Neural progenitor cell (in vitro differentiated cells): ENCODE results near the gene HIVEP1.

Experiments
- EZH2 ChIP-seq: fragments of 200-600 bp; sonication (generic); IDR thresholded peaks from 2 replicates; pipeline ENCODE4 v1.6.1; 2017; ENCODE audit warnings: antibody characterized with exemption, mild to moderate bottlenecking, moderate library complexity
- EZH2phosphoT487 ChIP-seq: fragments of 200-600 bp; sonication (generic); IDR thresholded peaks from 2 replicates; pipeline ENCODE4 v1.6.1; 2017; ENCODE audit warnings: antibody characterized with exemption
- TF ChIP-seq, protein P1 (sequence below): fragments of 200-600 bp; sonication (generic); IDR thresholded peaks from 2 replicates; pipeline ENCODE4 v1.5.1; 2017; ENCODE audit warnings: antibody characterized with exemption, mild to moderate bottlenecking

DNA sequence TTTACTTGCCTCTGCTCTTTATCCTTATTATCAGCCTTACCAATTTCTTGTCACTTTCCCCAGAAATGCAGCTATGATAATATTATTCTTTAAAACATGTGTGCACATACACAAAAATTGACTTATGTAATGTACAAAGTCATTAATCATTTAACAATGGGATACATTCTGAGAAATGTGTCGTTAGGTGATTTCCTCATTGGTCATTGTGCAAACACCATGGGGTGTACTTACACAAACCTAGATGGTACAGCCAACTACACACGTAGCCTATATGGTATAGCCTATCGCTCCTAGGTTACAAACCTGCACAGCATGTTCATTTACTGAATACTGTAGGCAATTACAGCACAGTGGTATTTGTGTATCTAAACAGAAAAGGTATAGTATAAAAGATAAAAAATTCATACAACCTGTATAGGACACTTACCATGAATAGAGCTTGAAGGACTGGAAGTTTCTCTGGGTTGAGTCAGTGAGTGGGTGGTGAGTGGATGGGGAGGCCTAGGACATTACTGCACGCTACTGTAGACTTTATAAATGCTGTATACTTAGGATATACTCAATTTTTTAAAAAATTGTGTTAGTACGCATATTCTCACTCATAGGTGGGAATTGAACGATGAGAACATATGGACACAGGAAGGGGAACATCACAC lies 56.9 kb downstream of the HIVEP1 start:
- TF ChIP-seq, protein P1, sequence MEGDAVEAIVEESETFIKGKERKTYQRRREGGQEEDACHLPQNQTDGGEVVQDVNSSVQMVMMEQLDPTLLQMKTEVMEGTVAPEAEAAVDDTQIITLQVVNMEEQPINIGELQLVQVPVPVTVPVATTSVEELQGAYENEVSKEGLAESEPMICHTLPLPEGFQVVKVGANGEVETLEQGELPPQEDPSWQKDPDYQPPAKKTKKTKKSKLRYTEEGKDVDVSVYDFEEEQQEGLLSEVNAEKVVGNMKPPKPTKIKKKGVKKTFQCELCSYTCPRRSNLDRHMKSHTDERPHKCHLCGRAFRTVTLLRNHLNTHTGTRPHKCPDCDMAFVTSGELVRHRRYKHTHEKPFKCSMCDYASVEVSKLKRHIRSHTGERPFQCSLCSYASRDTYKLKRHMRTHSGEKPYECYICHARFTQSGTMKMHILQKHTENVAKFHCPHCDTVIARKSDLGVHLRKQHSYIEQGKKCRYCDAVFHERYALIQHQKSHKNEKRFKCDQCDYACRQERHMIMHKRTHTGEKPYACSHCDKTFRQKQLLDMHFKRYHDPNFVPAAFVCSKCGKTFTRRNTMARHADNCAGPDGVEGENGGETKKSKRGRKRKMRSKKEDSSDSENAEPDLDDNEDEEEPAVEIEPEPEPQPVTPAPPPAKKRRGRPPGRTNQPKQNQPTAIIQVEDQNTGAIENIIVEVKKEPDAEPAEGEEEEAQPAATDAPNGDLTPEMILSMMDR, result no peak
- no peak for TF ChIP-seq EZH2
- no peak for TF ChIP-seq EZH2phosphoT487
